NT2/D1 (cell line): ENCODE results near the gene VANGL1.

Source experiments
- YY1 ChIP-seq: IDR thresholded peaks from 2 replicates; pipeline ENCODE4 v1.6.1; 2011; ENCODE audit not compliant: insufficient read length, insufficient read depth
- ZNF274 ChIP-seq: IDR thresholded peaks from 2 replicates; pipeline ENCODE4 v1.6.1; 2011; ENCODE audit warnings: mild to moderate bottlenecking, low read depth, low read length

DNA sequence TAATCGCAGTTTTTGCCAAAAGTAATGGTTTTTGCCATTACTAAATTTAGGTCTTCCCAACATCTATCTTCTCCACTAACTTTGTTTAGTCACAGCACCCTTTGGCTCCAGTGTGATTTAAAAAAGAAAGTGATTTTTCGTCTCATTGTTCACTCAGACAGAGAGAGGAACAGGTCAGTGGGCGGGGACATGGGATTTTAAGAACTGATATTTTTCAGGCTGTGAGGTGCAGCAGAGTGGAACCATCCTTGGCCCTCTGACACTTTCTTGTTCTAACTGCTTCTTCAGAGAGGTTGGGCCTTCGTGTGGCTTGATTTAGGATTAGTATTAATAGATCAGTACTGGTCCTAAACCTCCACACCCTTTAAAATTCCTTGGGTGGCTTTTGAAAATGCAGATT lies 88.0 kb downstream of the VANGL1 start:
- TF ChIP-seq YY1, result no peak
- TF ChIP-seq ZNF274, result no peak
